Measurements from ENCODE around the gene HOXA13.

DNA sequence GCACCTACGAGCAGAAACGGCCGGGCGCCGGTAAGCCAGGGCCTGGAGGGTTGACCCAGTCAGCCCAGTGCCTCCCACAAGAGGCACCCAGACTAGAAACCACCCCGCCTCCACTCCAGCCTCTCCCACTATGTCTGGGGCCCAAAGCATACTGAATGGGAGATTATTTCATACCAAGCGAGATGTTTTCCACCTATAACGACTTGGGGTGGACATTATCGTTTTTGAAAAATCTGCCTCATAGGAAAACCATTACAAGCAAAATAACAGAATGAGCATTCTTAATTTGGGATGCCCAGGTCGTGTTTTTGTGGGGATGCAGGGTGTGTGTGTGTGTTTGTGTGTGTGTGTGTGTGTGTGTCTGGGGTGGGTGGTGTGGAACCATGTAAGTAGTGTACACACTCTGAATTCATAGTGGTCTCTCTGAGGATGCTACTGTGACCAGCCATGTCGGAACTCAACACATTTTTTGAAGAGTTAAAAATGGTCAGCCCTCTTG is 53.9 kb downstream of the HOXA13 start:
- TF ChIP-seq, protein P1, sequence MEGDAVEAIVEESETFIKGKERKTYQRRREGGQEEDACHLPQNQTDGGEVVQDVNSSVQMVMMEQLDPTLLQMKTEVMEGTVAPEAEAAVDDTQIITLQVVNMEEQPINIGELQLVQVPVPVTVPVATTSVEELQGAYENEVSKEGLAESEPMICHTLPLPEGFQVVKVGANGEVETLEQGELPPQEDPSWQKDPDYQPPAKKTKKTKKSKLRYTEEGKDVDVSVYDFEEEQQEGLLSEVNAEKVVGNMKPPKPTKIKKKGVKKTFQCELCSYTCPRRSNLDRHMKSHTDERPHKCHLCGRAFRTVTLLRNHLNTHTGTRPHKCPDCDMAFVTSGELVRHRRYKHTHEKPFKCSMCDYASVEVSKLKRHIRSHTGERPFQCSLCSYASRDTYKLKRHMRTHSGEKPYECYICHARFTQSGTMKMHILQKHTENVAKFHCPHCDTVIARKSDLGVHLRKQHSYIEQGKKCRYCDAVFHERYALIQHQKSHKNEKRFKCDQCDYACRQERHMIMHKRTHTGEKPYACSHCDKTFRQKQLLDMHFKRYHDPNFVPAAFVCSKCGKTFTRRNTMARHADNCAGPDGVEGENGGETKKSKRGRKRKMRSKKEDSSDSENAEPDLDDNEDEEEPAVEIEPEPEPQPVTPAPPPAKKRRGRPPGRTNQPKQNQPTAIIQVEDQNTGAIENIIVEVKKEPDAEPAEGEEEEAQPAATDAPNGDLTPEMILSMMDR (IDR thresholded peaks at IDR 0.05): no peak
- TF ChIP-seq POLR2A (IDR thresholded peaks at IDR 0.05): no peak

Measured in tibial nerve (tissue), 3 donors.